ENCODE results near the gene TUBGCP6.
"Not testable (repeated sequence)": the region's sequence is repeated elsewhere in the genome, so short reads cannot be mapped to it uniquely, and the experiment has no call there.

TUBGCP6 gene

DNA sequence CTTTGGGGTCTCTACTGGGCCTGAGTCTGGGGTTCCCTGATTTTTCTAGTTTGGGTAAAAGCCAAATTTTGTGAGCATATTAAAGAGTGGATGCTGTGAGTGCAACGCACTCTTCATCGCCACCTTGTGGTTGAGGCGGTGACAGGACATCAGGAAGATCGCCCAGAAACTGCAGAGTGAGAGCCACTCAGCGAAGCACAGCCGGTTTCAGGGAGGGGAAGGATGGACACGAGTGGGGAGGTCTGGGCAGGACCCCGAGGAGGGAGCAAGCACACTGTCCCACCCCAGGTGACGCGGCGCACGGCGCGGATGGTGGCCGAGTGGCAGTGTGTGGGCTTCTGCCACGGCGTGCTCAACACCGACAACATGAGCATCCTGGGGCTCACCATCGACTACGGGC lies 34.9 kb downstream of the TUBGCP6 start:
- no peak for FAIRE-seq

DNA sequence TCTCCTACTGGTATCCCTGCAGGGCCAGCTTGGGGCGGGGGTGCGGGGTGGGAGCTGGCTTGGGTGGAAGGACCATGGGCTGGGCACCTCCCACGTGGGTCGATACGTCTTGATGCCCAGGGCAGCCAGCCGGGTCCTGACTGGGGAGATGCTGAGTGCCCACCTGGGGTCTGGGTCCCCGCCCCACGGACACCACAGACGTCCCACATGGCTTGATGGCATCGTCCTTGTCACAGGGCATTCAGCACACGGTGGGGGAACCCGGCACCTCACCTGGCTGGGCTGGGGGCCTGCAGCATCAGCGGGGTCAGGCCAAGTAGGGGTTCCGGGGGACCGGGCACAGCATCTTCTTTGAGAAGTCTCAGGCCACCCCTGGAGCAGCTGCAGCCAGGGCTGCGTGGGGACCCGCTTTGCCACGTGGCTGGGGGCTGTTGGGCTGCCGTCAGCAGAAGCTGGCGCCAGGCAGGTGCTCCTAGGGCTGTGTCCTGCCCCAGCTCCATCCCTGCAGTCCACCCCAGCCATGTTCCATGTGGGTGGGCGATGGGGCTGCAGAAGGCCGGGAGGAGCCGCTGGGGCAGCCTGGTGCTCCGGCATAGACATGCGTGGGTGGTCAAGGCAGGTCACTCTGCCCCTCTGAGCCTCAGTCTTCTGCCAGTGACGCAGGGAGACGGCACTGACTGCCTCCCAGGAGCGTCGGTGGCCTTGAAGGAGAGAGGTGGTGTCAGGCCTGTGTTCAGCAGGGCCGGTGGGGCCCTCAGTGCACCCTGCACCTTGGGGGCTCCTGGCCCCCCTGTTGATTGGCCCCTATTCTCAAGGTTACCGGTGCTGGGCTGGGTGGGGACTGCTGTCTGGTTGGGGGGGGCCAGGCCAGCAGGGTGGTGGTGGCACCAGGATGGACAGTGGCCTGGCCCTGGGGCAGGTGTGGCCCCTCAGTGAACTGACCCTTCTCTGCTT lies 35.6 kb downstream of the TUBGCP6 start:
- FAIRE-seq: no peak

DNA sequence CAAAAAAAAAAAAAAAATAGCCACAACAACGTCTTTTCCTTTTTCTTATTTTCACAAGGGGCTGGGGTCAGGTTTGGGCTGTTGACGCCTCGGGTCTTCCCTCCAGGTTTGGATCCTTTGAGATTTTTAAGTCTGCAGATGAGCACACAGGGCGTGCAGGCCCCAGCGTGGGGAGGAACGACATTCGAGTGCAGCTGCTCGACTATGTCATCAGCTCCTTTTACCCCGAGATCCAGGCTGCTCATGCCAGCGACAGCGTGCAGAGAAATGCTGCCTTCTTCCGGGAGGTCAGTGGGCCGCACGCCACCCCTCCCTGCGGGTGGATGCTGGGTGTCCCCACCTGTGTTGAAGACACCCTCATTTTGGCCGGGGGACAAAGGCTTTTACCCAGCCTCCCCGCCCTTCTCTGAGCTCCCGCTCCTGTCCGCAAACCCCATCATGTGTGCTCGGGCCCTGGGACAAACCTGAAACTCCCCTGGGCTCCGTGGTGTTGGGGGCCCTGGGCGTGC lies 36.3 kb downstream of the TUBGCP6 start:
- FAIRE-seq: no peak

DNA sequence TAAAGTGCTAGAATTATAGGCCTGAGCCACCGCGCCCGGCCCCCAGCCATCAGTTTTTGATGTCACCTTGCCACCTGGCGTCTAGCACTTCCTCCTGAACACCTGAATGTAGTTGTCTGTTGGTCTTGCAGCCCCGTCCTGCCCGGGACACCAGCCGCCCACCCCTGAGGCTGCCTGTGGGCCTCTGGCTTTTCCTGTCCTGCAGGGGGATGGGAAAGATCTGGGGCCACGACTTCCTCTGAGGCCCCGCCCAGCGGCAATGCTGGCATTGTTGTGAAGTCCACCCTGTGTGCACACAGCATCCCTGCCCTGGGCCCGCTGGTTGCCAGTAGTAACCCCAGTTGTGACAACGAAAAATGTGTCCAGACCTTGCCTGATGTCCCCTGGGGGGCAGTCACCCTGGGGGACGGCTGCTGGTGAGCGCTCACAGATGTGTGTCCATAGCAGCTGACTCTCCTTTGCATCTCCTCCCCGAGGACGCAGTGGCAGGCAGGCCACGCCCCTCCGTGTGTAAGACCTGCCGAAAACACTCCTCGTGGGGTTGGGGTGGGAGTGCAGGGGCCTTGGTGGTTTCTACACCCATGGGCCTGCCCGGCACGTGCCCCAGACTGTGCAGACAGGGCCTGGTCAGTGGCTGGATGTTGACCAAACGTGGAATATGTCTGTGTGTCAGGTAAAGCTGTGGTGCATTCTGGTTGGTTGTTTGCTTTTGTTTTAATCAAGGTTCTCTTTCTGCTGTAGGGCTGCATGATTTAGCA lies 37.3 kb downstream of the TUBGCP6 start:
- FAIRE-seq: no peak

DNA sequence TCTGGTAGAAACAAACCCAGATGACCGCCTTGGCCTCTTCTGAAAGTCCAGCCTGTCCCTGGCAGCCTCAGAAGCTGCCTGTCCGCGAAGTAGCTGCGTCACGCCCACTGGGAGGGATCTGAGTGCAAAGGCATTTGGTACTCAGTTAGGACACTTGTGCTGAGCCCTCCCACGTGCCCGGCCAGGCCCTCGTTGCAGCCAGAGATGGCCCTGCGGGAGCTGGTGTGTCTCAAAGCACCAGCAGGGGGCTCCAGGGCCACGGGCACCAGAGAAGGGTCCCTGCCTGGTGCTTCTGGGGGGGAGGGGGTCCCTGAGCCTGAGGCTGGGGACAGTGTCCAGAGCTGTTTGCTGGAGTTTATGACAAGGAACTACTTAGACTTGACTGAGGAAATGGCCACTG lies 38.2 kb downstream of the TUBGCP6 start:
- FAIRE-seq: no peak

DNA sequence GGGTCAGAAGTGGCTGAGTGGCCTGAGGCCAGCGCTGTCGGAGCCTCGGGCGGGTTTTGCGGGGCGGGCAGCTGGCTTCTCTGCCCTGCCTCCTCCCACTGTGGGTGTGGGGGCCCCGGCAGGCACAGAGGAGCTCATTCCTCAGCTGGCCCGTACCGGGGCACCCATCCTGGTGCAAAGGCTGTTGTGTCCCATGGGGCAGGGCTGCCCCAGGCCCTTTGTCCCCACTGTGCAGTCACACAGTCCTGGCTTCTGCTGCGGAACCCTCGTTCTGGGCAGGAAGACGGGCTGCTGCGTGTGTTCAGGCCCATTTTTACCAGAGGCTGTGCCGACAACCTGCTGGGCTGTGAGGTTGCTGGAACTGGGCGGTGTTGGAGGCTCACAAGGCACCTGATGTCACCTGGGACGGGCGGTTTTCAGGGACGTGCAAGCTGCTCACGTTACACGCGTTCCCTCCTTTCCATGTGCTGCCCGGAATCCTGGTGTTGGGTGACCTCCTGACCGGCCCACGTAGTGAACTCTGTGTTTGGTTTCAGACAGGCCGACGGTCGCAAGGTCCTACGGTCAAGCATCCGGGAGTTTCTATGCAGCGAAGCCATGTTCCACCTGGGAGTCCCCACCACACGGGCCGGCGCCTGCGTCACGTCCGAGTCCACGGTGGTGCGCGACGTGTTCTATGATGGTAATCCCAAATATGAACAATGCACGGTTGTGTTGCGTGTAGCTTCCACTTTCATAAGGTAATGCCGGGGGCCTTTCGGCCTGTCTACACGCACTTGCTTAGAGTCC lies 38.8 kb downstream of the TUBGCP6 start:
- no peak for FAIRE-seq

DNA sequence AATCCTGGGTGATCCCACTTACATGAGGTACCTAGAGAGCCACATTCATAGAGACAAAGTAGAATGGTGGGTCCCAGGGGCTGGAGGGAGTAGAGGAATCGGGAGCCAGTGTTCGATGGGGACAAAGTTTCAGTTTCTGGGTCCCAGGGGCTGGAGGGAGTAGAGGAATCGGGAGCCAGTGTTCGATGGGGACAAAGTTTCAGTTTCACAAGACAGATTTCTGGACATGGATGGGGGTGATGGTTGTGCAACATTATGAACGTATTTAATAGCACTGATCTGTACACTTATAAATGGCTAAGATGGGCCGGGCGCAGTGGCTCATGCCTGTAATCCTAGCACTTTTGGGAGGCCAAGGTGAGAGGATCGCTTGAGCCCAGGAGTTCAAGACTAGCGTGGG lies 39.8 kb downstream of the TUBGCP6 start:
- FAIRE-seq: not testable (repeated sequence)

DNA sequence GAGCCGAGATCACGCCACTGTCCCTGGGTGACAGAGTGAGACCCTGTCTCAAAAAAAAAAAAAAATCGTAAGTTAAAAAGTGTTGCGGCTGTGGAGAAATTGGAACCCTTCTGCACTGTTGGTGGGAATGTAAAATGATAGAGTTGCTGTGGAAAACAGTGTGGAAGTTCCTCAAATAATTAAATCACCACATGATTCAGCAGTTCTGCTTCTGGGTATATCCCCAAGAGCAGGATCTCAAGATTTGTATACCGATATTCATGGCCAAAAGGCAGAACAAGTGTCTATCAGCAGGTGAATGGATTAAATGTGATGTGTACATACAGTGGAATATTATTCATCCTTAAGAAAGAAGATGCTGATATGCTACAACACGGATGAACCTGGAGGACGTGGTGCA lies 40.3 kb downstream of the TUBGCP6 start:
- FAIRE-seq: no peak

DNA sequence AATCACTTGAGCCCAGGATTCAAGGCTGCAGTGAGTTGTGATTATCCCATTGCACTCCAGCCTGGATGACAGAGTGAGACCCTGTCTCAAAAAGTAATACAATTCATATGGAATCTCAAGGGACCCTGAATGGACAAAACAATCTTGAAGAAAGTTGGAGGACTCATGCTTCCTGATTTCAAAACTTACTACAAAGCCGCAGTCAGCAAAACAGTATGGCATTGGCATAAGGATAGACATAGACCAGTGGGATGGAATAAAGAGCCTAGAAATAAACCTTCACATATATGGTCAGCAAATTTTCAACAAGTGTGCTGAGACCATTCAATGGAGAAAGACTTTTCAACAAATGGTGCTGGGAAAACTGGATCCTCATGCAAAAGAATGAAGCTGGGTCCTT lies 41.5 kb downstream of the TUBGCP6 start:
- FAIRE-seq: no peak

DNA sequence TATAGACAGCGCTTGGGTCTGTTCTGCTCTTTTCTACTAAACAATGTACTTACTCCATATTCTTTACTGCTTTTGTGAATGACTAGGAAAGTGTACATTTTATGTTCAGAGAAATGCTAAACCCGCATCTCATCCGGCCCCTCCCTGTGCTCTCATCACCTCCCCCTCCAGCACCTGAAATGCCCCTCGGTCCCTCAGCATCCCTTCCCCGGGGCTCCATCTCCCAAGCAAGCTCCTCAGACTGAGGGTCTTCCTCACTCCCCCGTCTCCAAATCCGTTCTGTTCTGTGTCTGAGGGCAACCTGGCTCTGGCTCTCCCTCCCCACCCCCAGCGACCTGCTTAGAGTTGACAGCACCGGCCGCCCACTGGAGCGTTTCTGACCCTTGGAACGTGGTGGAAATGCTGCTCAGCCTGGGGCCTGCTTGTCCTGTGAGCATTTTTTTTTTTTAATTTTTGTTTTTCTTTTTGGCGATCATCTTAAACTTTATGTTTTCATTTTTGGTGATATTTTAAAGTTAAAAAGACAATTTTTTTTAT lies 42.6 kb downstream of the TUBGCP6 start:
- FAIRE-seq: no peak

DNA sequence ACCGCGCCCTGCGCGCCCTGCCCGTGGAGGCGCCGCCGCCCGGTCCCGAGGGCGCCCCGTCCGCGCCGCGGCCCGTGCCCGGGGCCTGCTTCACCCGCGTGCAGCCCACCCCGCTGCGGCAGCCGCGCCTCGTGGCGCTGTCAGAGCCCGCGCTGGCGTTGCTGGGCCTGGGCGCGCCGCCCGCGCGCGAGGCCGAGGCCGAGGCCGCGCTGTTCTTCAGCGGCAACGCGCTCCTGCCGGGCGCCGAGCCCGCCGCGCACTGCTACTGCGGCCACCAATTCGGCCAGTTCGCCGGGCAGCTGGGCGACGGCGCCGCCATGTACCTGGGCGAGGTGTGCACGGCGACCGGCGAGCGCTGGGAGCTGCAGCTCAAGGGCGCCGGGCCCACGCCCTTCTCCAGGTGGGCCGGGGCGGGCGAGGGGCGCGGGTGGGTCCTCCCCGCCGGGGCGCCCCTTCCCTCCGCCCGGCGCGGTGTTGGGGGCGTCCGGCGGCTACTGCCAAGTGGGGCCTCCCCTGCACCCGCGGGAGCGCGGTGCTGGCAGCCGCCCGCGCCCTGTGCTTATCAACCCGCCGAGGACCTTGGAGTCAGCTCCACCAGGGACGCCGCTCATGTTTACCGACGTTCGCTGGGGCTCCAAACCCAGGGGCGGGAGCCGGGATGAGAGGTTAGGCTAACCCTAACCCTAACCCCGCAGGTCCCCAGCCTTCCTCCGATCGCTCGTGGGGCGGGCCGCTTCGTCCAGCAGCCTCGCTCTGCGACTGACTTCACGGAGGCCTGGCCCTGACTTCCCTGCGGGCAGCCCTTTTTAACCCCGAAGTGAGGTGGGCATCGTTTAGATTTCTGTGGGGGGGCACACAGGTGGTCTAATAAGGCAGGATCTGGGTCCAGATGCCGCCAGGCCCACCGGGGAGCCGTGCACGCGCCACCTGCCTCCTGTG lies 43.4 kb downstream of the TUBGCP6 start:
- FAIRE-seq: no peak

DNA sequence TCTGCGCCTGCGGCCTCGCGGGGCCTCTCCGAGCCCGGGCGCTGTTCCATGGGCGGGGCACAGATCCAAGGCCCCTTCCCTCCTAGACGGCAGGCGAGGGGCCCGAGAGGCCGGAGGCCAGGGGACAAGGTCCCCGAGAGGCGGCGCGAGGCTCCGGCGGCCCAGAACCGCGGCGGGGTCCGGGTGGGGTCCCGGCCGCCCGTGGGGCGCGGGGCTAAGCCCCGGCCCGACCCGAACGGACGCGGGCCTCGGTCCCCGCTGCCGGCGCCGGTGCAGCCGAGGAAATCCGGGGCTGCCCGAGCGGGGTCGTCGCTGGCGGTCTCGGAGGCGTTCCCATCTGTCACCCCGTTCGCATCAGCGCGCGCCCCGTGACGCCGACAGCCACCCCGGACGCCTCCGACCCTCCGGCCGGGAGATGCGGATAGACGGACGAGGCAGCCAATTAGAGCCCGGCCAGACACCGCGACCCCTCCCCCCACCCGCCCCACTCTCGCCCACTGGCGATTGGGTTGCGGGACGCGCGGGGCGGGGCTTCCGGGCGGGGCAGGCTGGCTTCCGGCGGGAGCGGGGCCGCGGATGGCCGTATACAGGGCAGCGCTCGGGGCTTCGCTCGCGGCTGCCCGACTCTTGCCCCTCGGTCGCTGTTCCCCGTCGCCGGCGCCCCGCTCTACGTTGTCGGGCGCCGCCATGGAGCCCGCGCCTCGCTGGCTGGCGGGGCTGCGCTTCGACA lies 44.2 kb downstream of the TUBGCP6 start, which contains the start of gene SELENOO:
TSS of gene SELENOO (plus strand) at position 551 of the 730 bp plus-strand sequence. CDS start at position 577, 26 bp downstream.
- FAIRE-seq: no peak

DNA sequence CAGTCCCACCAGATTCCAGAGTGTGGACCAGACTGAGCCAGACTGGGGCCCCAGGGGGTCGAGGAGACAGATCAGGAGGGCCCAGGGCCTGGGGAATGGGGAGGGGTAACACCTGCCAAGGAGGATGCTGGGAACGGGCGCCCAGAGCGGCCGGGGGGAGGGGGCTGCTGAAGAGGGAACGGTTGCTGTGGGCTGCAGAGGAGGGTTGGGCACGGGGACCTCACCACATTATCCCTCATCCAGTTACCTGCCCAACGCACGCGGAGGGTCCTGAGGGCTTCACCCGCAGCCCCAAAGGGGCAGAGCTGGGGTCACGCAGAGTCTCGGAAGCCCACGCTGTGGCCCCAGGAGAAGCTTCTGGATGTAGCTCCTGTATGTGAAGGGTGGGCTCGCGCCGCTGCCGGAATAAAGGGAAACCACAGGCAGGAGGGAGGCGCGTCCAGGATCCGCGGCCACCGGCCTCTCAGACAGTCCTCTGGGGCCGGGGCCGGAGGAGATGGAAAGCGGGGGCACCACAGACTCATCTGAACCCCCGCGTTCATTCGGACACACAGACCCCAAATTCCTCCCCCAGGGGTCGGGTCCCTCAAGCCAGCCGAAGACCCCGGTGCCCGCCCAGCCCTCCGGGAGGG lies 44.9 kb downstream of the TUBGCP6 start:
- FAIRE-seq: no peak

DNA sequence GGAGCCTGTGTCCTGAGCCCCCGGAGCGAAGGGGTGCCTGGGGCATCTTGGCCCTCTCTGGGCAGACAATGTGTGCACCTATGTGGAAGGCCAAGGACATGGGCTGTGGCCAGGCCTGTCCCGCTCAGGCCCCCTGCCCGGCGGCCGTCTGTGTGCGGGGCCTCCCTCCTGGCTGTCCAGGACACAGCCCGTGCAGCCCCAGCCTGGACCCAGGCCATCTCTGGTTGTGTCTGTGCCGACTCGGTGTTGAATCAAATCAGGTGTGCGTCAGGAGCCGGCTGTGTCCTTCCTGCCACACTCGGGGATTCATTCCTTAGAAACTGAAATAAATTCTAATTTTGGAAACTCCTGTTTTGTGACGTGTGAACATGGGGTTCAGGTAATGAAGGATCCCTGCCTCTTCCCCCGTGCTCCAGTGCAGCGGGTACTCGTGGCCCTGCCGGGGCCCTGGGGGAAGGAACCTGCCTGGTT lies 45.5 kb downstream of the TUBGCP6 start:
- no peak for FAIRE-seq

DNA sequence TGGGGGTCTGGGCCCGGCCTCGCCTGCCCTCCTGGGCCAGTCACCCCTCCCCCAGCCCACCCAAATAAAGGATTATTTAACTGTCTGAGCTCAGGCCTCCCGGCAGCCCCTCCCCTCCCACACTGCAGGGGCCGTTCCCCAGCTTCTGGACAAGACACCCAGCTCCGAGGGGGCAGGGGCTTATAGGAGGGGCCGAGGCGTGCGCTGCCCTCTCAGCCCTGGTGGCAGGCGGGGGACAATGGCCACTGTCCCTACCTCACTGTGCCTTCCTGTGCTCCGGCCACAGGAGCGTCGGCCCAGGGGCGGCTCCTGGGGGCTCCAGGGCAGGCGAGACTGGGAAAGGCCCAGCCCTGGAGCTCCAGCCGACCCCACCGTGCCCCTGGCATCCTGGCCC lies 46.2 kb downstream of the TUBGCP6 start:
- FAIRE-seq: no peak

DNA sequence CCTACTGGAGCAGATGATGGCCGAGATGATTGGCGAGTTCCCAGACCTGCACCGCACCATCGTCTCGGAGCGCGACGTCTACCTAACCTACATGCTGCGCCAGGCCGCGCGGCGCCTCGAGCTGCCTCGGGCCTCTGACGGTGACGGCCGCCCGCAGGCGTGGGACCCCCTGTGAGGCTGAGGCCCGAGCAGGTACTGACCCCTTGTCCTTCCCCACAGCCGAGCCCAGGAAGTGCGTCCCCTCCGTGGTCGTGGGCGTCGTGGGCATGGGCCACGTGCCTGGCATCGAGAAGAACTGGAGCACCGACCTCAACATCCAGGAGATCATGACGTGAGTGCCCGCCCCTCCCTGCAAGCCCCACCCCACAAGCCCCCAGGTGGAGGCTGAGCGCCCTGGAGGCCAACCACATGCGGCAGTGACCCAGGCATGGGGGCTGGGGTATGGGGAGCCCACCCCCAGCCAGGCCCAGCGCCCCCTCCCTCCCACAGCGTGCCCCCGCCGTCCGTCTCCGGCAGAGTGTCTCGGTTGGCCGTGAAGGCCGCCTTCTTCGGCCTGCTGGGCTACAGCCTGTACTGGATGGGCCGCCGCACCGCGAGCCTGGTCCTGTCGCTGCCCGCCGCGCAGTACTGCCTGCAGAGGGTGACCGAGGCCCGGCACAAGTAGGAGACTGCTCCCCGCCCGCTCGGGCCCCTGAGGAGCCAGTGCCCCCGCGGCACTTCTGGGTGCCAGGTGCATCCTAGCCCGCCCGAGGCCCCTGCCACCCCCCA lies 46.8 kb downstream of the TUBGCP6 start:
- FAIRE-seq: no peak

DNA sequence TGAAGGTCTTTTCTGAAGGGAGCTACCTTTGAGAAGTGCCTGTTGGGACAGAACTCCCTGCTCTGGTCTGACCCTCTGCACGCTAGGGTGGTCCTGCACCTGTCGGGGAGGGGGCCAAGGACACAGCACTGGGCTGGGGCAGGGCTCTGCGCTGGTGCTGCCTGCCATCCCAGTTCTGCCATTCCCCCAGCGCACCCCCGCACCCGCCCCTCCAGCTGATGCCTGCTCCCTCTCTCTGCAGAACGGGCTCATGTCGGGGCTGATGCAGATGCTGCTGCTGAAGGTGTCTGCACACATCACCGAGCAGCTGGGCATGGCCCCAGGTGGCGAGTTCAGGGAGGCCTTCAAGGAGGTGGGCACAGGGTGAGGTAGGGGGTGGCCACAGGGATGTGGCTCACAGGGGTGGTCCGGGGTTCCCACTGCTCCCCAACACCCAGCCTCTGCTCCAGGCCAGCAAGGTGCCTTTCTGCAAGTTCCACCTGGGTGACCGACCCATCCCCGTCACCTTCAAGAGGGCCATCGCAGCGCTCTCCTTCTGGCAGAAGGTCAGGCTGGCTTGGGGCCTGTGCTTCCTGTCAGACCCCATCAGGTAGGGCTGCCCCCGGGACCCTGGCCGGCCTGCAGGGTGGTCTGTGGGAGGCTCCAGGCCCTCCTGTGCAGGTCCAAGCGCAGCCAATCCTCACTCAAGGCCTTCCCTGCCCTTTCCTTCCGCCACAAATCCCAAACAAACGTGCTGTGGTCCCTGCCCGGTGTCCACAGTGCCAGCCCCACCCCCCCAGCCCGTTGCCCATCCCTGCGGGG lies 47.6 kb downstream of the TUBGCP6 start:
- no peak for FAIRE-seq

DNA sequence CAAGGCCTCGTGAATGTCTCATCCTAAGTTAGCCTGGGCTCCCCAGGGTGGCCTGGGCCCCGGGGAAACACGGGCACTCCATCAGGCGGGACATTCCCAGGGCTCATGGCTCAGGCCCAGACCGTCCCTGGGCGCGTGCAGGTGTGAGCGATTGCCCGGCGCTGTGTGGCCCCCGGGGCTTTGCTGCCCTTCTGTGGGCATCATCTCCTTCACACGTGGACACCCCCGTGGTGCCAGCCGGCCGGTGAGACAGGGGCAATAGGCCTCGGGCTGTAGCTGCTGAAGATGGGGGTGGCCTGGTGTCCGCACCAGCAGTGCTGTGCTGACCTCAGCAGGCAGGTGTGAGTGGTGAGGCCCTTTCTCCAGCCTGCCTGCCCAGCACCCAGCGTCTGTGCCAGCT lies 48.6 kb downstream of the TUBGCP6 start:
- no peak for FAIRE-seq
